T follicular helper cell (primary cell): Measurements from ENCODE around the gene TECPR1.

ENCODE experiments used
- DNase-seq: peaks from one replicate; pipeline ENCODE4 v3.0.0-alpha.2; 2020; ENCODE audit warnings: low read depth

TECPR1 gene

GRCh38 chr7:98249106-98249505, 2.9 kb downstream of the TECPR1 start:
- DNase-seq: no peak

DNA sequence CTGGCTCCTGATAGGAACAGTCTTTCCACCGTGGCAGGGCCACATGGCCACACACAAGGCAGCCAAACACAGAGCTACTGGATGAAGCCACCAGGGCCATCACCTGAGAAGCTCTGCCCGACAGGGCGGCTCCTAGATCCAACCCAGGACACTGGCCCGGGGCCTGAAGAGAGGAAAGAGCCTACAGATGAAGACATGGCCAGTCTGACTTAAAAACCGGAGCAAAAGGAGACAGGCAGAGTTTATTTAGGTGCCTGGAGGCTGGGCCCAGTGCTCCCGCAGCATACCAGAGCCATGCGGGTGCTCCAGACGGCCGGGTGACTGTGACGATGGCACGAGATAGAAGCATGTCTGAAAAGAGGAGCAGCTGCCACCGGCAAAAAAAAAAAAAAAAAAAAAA, 3.9 kb downstream of the TECPR1 start:
- no peak for DNase-seq

DNA sequence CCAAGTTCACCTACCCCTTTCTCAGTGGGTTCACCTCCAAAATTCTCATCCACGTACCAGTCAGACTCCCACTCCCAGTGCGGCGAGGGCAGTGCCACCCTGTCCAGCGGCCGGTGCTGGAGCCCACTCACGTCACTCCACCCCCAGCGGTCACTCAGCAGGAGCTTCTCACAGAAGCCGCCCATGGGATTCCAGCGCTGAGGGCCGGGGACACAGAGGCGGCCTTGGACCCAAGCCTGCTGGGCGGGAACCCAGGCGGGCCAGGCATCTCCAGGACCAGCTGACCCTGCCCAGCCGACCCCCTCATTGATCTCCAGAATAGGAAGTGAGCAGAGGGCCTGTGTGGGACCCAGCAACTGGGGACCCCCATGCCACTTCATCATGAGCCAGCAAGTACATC, 7.2 kb downstream of the TECPR1 start:
- no peak for DNase-seq

GRCh38 chr7:98242934-98243333, 9.1 kb downstream of the TECPR1 start:
- no peak for DNase-seq

DNA sequence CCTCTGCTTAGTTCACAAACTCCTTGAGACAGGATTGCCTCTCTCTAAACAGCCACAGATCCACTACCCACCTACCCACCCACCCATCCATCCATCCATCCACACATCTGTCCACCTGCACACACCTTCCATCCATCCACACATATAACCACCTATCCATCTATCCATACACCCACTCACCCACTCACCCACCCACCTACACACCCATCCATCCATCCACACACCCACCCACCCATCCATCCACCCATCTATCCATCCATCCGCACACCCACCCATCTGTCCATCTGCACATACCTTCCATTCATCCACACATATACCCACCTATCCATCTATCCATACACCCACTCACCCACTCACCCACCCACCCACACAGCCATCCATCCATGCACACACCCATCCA, 9.7 kb downstream of the TECPR1 start:
- no peak for DNase-seq

DNA sequence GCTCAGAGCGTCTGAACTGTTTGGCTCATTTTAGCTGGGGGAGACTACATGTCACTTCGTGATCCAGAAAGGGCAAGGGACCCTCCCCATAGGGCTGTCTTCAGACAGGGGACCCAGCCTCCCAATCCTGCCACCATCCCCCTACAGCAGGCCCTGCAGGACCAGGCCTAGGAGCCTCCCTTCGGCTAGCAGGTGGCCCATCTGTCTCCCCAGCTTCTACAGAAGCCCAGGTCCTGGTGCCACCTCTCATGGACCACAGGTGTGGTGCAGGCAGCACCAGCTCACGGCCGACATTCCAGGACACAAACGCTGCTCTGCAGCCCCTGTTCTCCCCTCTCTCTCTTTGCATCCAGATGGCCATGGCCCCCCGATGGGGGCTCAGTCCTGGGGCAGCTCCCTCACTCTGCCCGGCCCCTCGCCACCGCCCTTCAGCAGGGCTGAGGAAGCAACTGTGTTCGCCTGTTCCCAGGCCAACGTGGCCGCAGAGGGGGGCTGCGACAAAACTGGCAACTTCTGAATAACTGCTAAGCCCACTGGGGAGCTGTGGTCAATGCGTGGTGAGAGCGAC, 10.3 kb downstream of the TECPR1 start:
- no peak for DNase-seq

DNA sequence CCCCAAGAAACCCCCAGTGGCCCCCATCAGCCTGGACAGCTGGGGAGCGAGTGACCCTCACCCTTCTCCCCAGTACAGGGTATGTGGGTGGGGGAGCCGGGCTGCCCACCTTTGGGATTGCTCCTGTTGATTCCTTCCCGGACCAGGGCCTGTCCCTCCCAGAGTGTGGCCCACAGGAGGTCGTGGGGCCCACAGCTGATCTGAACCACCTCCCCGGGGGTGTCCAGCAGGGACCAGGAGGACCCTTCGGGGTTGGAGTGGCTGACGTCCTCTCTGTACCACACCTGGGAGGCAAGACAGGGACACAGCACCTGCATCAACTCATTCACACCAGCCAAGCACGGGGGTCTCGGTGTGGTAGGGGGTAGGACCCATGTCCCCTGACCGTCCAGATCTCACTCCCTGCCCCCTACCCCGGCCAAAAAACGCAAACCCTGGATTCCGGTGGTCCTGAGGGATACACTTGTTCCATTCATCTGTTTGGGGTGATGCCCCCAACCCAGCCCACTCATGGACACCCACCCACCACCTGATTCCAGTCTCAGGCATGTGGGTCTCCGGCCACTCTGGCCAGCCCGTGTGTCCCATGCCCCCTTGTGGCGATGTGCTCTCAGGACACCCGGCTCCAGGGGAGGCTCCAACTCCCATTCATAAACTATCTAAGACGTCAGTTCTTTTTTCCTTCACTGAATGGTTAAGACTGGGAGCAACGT, 10.9 kb downstream of the TECPR1 start:
- no peak for DNase-seq

GRCh38 chr7:98238976-98239375, 13.1 kb downstream of the TECPR1 start:
- no peak for DNase-seq

- no peak for DNase-seq
These were observed 14.0 kb downstream of the TECPR1 start for GRCh38 chr7:98238076-98238475.

- DNase-seq: no peak
These were observed 15.5 kb downstream of the TECPR1 start for GRCh38 chr7:98236355-98237185.

DNA sequence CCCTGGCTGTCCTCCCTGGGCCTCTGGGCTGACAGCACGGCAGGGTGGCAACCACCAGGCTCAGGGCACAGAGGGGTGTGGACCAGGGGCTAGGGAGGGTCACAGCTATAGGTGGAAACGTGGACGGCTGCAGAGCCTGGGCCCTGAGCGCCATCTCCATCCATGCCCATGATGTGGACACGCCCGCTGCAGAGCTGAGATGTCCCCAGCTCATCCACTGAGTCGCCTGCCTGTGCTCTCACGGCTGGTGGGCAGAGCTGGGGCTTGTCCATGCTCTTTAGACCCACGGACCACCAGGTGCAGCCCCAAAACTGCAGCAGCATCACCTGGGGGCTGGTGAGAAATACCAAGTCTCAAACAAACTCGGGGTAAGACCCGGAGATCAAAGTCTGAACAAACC, 16.1 kb downstream of the TECPR1 start:
- no peak for DNase-seq

DNA sequence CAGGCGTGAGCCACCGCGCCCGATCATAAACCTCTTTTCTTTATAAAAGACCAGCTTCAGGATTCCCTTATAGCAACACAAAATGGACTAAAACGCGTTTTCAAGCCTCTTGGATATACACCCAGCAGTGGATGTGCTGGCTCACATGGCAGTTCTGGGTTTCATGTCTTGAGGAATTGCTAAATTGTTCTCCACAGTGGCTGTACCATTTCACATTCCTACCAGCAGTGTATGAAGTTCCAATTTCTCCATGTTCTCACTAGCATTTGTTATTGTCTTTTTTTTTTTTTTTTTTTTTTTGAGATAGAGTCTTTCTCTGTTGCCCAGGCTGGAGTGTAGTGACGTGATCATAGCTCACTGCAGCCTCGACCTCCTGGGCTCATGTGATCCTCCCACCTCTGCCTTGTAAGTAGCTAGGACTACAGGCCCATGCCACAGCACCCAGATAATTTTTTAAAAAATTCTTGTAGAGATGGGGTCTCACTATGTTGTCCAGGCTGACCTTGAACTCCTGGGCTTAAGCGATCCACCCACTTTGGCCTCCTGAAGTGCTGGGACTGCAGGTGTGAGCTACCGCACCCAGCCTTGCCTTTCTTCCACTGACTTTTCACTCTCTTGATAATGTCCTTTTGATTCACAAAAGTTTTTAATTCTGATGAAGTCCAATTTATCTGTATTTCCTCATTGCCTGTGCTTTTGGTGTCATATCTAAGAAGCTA, 17.4 kb downstream of the TECPR1 start:
- no peak for DNase-seq

DNA sequence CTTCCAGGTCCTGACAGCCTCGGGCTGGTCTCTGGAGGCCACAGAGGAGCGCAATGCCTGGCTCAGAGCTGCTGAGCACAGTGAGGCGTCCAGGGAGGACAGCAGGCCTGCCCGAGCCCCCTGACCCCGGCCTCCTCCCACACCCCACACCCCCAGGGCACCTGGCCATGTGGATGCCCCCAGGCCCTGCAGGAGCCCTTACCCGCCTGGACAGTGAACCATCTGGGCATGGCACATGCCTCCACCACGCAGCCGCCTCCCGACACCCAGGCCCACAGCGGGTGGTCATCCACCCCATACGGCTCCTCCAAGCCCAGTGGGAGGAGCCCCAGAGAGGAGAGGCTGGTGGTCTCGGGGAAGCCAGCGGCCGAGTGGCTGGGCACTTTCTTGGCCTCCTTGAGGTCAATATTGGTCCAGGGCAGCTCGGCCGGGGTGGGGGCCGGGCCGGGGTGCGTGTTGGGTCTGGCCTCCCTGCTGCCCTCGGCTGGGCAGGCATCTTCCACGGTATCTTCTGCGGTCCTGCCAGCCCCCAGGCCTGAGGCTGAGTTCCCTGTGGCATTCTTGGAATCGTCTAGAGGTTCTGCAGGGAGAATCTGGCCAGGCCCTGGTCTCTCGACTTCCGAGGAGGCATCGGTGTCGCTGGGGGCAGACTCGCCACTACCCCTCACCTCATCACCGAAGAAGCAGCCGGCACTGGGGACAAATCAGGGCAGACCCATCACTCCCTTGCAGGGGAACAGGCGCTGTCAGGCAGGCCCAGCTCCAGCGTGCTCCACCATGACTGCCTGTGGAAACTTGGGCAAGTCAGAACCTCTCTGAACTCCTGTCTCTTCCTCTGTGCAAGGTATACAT, 18.6 kb downstream of the TECPR1 start:
- DNase-seq: no peak

DNA sequence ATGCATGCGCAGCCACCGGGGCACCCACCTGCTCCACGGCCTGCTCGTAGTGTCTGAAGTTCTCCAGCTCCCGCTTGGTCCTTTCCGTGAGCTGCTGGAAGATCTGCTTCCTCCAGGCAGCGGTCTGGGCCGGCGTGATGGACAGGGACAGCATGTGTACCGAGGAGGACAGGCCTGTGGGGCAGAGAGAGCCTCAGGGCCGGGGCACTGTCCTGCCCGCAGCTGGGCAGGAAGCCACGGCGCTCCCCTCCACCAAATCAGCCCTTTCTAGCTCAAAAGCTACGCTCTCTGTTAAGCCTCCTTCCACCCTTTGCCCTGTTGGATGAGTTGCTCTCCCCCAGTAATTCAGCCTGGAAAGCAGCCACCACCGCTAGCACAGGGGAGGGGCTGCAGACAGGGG, 19.2 kb downstream of the TECPR1 start:
- no peak for DNase-seq

DNA sequence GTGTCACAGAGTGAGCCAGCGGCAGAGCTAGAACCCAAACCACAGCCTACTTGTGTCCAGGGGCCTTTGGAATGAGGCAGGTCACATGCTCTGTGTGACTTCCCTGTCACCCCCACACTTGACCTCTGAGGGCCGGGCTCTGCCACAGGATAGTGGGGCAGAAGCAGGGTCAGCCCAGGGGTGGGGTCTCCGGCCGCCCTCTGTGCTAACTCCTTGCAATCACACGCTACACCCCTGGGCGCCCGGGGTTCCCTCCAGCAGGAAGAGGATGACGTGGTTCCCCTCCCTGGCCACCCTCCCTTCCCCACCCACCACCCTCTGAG, 19.8 kb downstream of the TECPR1 start:
- no peak for DNase-seq

DNA sequence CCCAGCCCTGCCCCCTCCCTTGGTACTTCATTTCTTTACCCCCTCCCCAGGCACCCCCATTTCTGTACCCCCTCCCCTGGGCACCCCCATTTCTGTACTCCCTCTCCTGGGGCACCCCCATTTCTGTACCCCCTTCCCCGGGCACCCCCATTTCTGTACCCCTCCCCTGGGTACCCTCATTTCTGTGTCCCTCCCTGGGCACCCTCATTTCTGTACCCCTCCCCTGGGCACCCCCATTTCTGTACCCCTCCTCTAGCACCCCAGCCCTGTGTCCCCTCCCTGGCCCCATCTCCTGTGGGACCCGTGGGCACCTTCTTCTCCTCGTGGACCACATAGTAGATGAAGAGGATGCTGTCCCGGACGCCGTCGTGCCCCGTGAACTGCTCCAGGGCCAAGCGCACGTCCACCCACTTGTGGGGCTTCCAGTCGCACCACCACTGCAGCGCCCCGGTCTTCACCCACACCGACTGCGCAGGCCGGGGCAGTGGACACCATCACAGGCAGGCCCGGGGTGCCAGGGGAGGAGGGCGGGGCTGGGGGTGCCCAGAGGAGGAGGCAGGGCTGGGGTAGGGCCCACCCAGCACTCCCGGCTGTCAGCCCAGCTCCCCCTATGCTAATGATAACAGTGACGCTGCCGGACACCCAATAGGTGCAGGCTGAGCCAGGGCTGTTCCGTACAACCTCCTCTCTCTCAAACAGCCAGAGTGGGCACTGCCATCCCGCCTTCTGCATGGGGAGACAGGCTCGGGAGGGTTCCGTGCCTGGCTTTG, 20.4 kb downstream of the TECPR1 start:
- no peak for DNase-seq

- no peak for DNase-seq
These were observed 21.1 kb downstream of the TECPR1 start for GRCh38 chr7:98230746-98231471.

- no peak for DNase-seq
These were observed 21.9 kb downstream of the TECPR1 start for GRCh38 chr7:98229991-98230745.

- no peak for DNase-seq
These were observed 22.6 kb downstream of the TECPR1 start for GRCh38 chr7:98229441-98229840.

GRCh38 chr7:98228801-98229200, 23.2 kb downstream of the TECPR1 start:
- DNase-seq: no peak
